Effector memory CD4-positive, alpha-beta T cell (primary cell): ENCODE results near the gene ADM2.

Experiments used
- DNase-seq, 3 donors: peaks; one replicate each; pipeline ENCODE4 v3.0.0-alpha.2; 2020
- H3K27ac ChIP-seq: 2 replicates; pipeline ENCODE4 v1.7.0; 2013; ENCODE audit warnings: mild to moderate bottlenecking, low read length, moderate library complexity; ENCODE audit not compliant: insufficient read depth, poor library complexity, severe bottlenecking
- H3K27me3 ChIP-seq: replicated peaks from 2 replicates; pipeline ENCODE4 v1.7.0; 2013; ENCODE audit warnings: mild to moderate bottlenecking, low read length; ENCODE audit not compliant: insufficient read depth, control insufficient read depth, poor library complexity, severe bottlenecking
- H3K36me3 ChIP-seq: 2 replicates; pipeline ENCODE4 v1.7.0; 2013; ENCODE audit warnings: mild to moderate bottlenecking, low read length, moderate library complexity; ENCODE audit not compliant: control insufficient read depth, insufficient read depth
- H3K4me1 ChIP-seq: 2 replicates; pipeline ENCODE4 v1.7.0; 2013; ENCODE audit warnings: low read length, mild to moderate bottlenecking; ENCODE audit not compliant: control insufficient read depth, insufficient read depth, poor library complexity, severe bottlenecking
- H3K4me3 ChIP-seq: 2 replicates; pipeline ENCODE4 v1.7.0; 2013; ENCODE audit warnings: low read length, low read depth, mild to moderate bottlenecking; ENCODE audit not compliant: insufficient read depth, poor library complexity, severe bottlenecking
- H3K9me3 ChIP-seq: 2 replicates; pipeline ENCODE4 v1.7.0; 2013; ENCODE audit warnings: mild to moderate bottlenecking, low read length, moderate library complexity; ENCODE audit not compliant: control insufficient read depth

The ADM2 gene

GRCh38 chr22:50468626-50469025 is 12.7 kb upstream of the ADM2 start:
- no peaks in the 10 kb centered on the region for H3K27me3 ChIP-seq
- no peak for DNase-seq
- H3K27ac ChIP-seq: peak overlapping the region; percentile 76
- peaks cover 52% of the 10 kb centered on the region for H3K4me1 ChIP-seq
- H3K9me3 ChIP-seq: no peaks in the 10 kb centered on the region
- peaks cover 46% of the 10 kb centered on the region for H3K36me3 ChIP-seq
- no peak overlapping the region for H3K4me3 ChIP-seq

DNA sequence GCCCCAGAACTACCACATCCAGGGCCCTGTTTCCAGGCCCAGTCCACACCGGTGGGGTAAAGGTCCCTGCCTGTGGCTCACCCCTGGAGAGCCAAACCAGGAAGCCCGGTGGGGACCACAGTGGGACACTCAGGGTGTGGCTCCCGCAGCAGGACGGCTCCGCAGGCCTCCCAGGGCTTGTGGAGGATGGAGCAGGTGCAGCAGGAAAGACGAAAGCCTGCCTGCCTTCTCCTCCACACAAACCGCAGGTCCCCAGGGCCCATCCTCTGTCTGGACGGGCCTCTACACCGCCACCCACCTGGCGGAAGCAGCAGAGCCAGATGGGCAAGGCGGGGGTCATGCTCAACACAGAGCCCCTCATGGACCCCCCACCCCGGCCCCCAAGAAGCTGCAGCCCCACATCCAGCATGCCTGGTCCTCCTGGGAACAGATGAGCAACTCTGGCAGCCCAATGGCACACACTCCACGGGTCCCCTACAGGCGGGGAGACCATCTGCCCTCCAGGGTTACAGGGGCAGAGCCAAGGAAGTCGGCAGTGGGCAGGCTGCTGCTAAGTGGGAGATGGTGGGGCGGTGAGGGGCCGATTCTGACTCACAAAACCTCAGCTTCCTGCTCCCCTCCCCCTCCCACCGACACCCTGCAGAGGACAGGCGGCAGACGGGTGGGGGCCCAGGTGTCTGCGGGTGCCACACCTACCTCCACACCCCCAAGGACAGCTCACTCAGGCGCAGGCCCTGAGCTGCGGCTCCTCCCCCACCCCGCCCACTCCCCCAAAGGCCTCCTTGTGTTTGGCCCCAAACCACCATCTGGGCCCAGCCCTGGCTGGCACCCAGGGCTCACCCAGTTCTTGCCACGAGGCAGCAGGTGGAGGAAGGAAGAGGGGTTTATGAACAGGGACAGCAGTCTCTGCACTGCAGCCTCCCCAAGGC is 11.7 kb upstream of the ADM2 start:
- Histone ChIP-seq H3K9me3 (no peaks in the 10 kb centered on the region), H3K27me3 (no peaks in the 10 kb centered on the region), H3K4me3 (peak overlapping the region; percentile 37), H3K27ac (peak overlapping the region; percentile 76), H3K4me1 (peaks cover 57% of the 10 kb centered on the region), H3K36me3 (peaks cover 36% of the 10 kb centered on the region)
- DNase-seq: peak; percentile 94 to 98 (median 97)

- Histone ChIP-seq H3K27ac (peak overlapping the region; percentile 76), H3K4me1 (peaks cover 60% of the 10 kb centered on the region), H3K27me3 (no peaks in the 10 kb centered on the region), H3K36me3 (peaks cover 27% of the 10 kb centered on the region), H3K4me3 (peak overlapping the region; percentile 37), H3K9me3 (no peaks in the 10 kb centered on the region)
- no peak for DNase-seq
Measured at GRCh38 chr22:50470491-50470890, 10.9 kb upstream of the ADM2 start.

DNA sequence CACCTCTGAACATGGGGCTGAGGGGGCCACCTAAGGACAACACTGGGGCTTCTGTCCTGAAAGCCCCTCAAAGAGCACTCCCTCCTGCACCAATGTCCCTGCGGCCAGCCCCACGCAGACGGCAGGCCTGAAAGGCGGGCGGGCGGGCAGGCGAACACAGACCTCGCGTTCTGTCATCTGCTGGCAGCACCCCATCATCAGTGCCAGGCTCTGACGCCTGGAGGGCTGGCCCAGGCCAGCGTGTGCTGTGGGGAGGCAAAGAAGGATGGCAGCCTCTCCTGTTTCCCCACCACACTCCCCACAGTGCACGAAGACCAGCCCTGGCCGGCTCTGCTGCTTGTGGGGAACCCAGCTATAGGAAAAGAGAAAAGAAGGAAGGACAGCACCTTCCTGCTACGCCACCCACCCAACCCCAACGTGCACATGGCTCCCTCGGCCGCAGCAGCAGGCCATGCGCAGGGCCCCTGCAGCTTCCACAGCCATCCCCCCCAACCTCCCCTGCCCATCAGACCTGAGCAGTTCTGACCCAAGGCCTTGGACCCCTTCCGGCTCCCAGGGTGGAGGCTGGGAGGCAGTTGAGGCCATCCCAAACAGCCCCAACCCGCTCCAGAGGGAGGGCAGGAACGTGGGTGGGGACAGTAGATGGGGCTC is 10.0 kb upstream of the ADM2 start:
- no peaks in the 10 kb centered on the region for H3K27me3 ChIP-seq

DNA sequence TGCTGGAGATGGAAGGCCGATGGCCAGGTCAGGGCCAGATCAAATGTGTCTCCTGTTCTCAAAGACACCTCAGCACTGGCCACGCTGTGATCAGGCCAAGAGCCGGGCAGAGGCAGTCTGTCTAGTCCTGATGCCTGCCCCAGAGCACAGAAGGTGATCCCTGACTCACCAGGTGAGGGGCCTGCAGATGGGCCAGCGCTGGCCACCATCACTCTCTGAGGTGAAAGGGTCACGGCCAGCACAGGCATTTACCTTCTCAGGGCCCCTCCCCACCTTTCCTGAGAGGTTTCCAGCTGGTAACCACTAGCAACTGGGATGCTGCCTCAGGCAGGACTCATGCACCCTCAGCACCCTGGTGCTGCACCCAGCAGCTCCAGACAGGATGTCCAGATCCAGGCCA is 9.4 kb upstream of the ADM2 start:
- H3K9me3 ChIP-seq: no peaks in the 10 kb centered on the region
- H3K4me3 ChIP-seq: peak overlapping the region; percentile 5
- H3K4me1 ChIP-seq: peaks cover 60% of the 10 kb centered on the region
- no peaks in the 10 kb centered on the region for H3K27me3 ChIP-seq
- DNase-seq: no peak
- H3K36me3 ChIP-seq: peaks cover 12% of the 10 kb centered on the region
- peak overlapping the region; percentile 76 for H3K27ac ChIP-seq

More for the DNA sequence above, 10.0 kb upstream of the ADM2 start:
- Histone ChIP-seq H3K36me3 (peaks cover 19% of the 10 kb centered on the region), H3K4me3 (peak overlapping the region; percentile 37), H3K9me3 (no peaks in the 10 kb centered on the region), H3K4me1 (peaks cover 60% of the 10 kb centered on the region), H3K27ac (peak overlapping the region; percentile 76)
- no peak for DNase-seq

DNA sequence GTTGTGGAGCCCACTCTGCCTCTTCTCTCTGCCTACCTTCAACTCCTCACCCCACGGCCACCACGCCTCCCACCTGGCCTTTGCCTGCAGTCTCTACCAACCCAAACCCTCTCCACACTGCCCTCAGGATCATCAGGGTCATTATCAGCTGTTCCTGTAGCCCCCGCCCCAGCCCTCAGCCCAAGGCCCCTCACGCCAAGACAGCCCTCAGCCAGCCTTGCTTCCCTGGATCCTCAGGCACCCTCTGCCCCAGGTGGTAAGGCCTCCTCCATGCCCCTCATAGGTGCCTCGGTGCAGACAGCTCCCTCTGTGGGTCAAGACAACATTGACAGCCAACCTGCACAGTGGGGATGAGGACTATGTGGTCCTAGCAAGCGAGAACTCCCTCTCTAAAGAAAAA is 8.3 kb upstream of the ADM2 start:
- Histone ChIP-seq H3K36me3 (peaks cover 3% of the 10 kb centered on the region), H3K4me3 (peak overlapping the region; percentile 83), H3K4me1 (peaks cover 60% of the 10 kb centered on the region), H3K9me3 (no peaks in the 10 kb centered on the region), H3K27me3 (no peaks in the 10 kb centered on the region), H3K27ac (peak overlapping the region; percentile 76)
- DNase-seq: peak; percentile 26 to 38 (median 35)

DNA sequence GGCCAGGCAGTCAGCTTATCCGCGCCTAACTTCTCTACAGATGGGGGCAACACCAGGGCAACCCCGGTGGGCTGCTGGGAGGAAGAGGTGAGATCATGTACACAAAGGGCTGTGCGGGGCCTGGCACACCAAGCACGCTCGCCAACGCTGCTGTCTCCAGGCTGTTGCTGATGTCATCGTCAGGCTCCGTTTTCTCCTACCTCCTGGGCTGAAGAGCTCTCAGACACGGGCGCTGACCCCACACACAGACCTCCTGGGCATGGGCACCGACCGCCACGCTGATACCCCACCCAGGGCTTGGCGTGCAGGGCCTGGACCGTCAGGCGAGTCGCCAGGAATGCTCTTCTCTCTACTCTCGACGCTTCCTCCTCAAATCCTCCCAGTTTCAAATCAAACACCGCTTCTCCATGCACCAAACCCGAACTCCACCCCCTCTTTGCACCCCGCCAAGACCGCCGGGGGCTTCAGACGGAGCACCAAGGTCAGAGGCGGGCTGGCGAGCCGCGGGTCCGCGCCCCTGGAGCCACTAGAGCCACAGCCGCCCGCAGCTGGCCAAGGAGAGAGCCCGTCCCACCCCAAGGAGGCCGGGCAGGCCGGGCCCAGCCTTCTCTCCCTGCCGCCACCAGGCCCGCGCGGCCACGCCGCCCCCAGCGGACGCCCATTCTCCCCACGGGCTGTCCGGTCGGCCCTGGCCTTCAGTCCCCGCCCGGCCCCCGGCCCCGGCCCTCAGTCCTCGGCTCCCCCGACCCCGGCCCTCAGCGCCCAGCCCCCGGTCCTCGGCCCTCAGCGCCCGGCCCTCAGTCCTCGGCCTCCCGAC is 7.3 kb upstream of the ADM2 start:
- H3K4me1 ChIP-seq: peaks cover 50% of the 10 kb centered on the region
- peak overlapping the region; percentile 83 for H3K4me3 ChIP-seq
- H3K9me3 ChIP-seq: no peaks in the 10 kb centered on the region
- no peaks in the 10 kb centered on the region for H3K36me3 ChIP-seq
- no peaks in the 10 kb centered on the region for H3K27me3 ChIP-seq
- H3K27ac ChIP-seq: peak overlapping the region; percentile 76
- no peak for DNase-seq

DNA sequence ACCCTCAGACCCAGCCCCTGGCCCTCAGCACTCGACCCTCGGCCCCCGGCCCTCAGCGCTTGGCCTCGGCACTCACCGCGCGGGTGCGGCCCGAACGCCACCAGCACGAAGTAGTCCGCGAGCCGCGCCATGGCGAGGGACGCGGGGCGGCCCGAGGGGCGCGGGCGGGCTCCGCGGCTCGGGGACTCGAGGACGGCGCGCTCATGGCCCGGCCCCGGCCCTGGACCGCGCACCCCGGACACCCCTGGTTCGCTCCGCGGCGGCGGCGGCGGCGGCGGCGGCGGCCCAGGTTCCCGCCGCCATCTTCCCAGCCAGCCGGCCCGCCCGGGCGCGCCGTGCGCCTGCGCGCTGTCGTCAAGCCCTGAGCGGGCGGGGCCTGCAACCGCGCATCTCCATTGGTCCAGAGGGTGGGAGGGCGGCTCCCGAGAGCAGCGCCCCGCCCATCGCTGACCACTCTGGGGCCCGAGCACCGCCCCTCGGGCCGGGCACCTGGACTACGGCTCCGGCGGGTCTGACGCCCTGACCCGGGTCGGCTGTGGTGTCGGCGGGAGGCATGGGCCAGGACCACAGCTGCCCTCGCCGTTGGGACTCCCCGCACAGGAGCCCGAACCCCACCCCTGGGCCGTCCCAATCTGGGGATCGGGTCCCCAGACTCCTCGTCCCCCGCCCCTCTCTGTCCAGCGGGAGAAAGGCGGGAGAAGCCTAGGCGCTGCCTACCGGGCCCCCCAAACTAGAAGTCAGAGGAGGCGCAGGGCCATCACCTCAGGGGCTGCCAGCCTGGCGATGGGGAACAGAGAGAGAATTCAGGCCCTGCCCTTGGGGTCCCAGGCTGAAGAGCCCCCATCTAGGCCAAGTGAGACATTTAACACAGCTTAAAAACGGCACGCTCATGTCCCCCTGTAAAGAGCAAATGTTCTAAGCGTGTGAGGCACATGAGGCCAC is 6.4 kb upstream of the ADM2 start, which contains the start of gene SBF1:
Gene SBF1 (minus strand): TSS at position 326 of the 942 bp plus-strand sequence. CDS start 195 bp downstream, at position 131.
- Histone ChIP-seq H3K36me3 (no peaks in the 10 kb centered on the region), H3K9me3 (no peaks in the 10 kb centered on the region), H3K4me3 (peak within 1 kb of the TSS; percentile 83), H3K27me3 (no peaks in the 10 kb centered on the region), H3K4me1 (peaks cover 44% of the 10 kb centered on the region), H3K27ac (peak within 1 kb of the TSS; percentile 76)
- peak; percentile 78 to 84 (median 78) for DNase-seq

DNA sequence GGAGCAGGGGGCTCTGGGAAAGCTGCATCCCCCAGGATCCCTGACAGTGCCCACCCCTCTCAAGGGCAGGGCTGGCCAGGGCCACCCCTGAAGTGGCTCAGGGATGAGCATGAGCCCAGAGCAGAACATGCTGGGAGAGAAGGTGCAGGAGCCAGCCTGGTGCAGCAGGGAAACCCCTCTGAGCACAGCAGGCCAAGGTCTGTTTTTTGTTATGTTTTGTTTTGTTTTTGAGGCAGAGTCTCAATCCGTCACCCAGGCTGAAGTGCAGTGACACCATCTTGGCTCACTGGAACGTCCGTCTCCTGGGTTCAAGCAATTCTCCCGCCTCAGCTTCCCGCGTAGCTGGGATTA is 5.7 kb upstream of the ADM2 start:
- peak overlapping the region; percentile 76 for H3K27ac ChIP-seq
- no peaks in the 10 kb centered on the region for H3K27me3 ChIP-seq
- peaks cover 38% of the 10 kb centered on the region for H3K4me1 ChIP-seq
- peak overlapping the region; percentile 83 for H3K4me3 ChIP-seq
- H3K9me3 ChIP-seq: no peaks in the 10 kb centered on the region
- DNase-seq: no peak
- H3K36me3 ChIP-seq: no peaks in the 10 kb centered on the region
